ENCODE results near the gene PNPLA5.

Gene PNPLA5

DNA sequence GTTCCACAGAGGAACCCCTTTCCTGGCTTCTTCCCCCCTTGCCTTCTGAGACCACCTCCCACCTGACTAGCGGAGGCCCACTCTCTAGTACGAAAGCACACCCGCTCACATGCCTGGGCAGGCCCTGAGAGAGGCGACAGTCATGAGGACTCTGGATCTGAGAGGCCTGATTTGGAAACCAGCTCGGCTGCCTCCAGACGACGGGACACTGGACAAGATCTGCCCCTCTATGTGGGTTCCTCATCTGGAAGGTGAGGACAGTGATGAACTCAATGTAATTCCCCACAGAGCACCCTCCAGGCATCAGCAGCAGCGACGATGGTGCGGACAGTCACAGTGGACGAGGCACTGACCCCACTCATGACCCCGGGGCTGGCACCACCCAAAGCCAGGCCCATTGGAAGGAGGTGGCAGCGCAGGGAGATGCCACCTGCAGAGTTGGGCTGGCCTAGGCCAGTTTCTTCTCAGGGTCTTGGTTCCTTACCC, 37.0 kb downstream of the PNPLA5 start:
- no peak for DNase-seq (ENCODE audit: low read depth)

DNA sequence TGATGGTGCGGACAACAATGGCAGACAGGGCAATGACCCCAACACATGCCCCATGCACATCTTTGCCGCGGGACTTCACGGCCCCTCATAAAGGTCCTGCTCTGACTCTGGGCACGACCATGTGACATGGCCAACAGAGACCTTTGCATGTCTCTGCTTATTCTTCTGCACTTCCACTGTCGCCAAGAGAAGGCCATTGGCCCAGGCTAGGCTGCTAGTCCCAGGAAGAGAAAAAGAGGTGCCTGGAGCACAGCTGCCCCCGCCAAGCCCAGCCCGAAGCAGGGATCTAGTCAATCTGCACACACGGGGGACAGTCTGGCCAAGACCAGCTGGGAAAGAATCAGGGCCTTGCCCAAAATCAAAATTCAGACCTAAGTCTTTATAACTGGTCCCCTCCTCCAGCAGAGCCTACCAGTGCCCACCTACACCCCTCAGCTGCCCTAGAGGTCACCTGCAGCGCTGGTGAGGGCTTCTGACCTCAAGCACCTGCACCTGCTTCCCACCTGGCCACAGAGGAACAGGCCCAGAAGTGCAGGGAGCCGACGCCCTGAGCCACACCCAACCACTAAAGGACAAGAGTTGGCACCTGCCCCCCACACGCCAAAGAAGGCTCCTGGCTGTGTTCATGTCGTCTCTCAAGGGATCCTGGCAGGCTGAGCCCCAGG, 37.6 kb downstream of the PNPLA5 start:
- DNase-seq (ENCODE audit: low read depth): no peak

DNA sequence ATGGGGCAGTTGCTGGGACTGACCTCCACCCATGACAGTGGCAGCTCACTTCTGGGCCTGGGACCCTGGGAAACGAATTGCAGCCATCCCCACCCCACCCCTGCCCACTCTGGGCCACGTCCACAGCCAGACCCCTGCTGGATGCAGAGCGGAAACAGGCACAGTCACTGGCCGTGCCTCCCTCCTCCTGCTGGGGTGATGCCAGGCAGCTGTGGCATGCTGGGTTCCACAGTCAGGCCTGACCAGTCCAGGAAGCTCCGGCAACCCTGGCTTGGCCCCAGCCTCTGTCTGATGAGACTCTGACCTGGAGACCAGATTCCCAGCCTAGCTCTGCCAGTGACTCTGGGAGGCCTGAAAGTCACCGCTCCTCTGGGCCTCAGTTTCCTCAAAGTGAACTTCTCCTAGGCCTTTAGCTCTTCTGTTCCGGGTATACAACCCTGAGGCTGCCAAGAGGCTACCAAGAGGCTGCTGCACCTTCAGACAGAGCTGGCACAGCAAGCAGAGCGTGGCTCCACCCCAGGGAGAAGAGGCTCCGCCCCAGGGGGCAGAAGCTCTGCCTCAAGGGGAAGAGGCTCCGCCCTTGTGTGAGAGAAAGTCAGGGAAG, 38.4 kb downstream of the PNPLA5 start:
- no peak for DNase-seq (ENCODE audit: low read depth)

DNA sequence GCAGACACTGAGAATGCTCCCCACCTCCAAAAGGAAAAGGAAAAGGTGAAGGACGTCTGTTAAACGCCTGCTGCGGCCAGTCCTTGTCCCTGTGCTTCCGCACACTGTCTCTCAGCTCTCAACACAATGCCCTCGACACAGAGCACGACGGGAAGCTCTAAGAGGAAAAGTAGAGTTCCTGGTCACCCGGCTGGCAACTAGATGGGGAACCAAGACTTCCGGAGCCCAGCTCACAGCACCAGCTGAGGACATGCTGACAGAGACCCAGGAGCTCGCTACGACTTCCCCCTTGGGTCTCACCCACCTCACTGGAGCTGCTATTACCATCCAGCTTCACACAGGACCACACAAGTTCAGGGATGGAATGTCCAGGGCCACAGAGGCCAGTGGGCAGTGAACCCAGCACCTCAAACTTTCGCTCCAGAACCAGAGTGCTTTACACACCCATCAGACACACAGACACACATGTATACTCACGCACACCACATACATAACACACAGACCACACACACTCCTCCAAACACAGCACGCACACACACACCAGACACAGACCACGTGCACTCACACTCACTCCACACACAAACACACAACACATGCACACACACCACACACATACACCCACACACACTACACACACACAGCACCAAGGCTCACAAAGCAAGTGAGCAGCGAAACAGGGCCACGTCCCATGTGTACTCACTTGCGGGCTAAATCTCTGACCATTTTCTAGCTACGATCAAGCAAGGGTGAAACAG, 39.1 kb downstream of the PNPLA5 start:
- no peak for DNase-seq (ENCODE audit: low read depth)

DNA sequence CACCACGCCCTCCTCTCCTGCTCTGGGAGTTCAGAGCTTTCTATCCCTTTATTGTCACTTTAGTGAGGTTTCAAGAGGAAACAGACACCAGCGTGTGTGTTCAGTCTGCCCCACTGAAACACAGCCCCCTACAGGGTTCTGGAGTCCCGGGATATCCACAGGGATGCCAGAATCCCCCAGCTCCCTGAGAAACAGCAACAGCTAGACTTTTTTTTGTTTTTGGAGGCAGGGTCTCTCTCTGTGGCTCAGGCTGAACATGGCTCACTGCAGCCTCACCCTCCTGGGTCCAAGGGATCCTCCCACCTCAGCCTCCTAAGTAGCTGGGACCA, 39.9 kb downstream of the PNPLA5 start:
- no peak for DNase-seq (ENCODE audit: low read depth)

DNA sequence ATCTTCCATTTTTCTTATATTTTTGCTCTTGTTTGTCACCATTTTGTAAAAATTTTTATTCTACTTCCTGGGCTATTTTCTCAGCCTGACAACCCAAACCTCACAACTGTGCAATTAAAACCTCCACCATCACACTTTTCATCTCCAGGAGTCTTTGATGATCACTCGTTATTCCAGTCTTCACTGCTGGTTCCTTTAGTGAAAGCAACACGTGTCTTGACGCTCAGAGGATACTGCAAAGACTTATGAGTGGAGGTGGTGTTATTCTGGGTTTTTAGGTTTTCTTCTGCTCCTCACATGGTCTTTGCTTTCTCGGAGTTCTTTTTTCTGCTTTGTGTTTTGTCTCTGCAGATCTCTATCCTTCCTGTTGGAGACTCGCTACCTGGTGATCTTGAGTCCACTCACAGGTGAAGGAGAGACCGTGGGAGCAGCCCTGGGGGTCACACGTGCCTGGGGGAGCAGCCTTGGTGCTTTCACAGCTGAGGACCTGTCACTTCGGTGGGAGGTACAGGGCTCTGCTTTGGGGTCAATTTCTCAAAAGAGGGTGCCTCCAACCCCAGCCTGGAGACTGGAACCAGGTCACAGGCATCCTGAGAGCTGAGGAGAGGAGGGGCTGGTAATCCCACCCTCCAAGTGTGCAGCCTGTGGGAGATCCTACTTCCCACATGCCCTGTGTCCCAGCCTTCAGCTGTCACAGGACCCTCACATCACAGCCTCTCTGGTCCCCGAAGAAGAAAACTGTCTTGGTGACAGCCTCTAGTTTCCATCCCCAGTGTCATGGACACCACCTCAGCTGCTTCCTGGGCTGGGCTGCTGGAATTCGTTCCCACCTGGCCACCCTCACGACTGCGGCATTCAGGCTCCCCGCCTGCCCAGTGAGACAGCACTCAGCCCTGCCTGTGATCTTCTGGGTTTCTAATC, 40.5 kb downstream of the PNPLA5 start:
- no peak for DNase-seq (ENCODE audit: low read depth)

DNA sequence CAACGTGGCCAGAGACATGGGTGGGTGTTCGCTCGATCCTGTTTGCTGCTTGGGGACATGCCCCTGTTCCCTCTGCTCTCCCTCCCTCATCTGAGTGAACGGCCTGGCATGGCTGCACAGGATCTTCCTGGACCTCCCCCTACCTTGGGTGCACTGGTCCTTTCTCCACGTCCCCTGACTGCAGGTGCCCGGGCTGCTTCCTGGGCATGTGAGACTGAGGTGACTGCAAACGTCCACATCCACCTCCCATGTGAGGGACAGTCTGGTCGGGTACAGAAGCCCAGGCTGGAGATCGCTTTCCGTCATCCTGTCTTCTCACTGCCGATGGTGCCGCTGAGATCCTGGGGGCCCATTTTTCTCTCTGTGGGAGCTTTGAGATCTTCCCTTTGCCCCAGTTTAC, 41.3 kb downstream of the PNPLA5 start:
- no peak for DNase-seq (ENCODE audit: low read depth)

DNA sequence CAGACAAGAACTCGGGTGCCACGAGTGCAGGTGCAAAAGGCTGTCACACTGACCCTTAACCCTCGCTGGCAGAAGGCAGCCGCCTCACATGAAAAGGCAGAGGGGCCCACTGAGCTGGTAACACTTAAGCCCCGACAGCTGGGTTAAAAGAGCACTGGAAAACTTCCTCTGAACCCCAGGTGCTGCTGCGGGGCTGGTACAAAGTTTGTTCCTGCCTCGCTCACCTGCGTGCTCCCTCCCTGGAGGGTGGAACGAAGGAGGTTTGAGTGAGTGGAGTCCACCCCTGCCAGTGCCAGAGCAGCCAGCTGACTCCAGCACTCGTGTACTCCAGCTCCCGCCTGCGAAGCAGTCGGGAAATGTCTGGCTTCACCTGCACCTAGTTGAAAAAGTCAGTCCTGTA, 42.1 kb downstream of the PNPLA5 start:
- no peak for DNase-seq (ENCODE audit: low read depth)

DNA sequence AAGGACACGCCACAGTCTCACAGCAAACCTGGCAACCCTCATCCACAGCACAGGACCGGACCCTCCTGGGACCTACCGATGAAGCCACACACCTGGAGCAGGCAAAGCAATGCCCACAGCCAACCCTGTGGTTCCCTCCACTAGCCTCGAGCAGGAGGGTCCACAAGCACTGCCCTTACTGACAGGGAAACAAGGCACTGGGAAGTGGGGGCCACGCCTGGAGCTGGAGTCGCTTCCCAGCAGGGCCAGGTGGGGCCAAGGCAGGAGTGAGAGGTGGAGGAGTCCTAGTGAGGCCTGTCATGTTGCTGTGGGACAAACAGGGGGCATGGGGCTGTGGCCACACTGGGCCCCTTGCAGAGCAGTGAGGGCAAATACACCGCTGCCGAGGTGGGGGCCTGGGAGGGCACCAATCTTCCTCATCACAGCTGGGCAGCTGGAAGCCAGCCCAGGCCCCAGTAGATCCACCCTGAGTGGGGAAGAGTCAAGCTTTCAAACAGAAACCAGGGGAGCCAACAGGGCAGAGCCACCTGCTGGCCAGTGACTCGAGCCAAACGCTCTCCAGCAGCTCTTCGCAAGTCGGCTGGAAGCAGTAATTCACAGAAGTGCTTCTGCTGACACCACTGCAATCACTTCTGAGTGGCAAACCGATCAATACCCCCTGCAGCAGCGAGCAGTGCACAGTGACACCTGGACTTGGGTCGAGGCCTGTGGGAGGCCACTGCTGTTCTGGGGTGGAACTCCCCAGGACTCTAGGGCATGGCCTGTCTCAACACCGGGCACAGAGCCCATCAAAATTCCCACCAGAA, 43.2 kb downstream of the PNPLA5 start:
- no peak for DNase-seq (ENCODE audit: low read depth)

DNA sequence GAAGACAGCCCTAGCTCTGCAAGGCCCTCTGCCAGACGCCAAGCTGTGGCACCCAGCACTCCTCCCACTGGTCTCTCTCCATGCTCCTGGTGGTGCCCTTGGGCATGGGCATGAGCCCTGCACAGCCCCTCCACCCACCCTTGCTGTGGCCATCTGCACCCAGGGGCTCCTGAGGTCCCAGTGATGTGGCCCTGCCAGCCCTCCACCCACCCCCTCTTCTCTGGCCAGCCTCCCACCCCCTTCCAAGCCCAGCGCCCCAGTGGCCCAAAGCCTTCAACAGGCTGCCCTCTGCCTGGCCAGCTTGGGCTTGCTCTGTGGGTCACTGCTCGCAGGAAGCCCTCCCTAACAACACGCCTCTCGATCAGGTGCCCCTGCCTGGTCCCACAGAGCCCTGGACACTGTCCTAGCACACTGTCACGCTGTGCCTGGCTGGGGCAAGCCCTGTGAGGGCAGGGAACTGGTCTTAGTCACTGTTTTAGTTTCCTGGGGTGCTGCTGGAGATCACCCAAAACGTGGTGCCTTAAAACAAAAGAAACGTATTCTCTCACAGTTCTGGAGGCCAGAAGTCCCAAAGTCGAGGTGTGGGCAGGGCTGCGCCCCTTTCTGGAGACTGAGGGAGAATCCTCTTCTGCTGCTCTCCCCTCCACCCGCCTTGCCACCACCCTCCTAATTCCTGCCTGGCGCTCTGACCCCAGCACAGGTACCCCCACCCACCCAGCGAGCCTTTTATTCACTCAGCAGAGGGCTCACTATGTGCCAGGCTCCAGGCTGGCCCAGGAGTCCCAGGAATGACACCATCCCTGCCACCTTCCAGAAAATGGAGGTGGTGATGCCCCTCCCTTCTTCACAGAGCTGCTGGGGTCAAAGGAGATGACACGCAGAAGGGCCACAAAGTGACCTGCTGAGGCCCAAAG, 44.2 kb downstream of the PNPLA5 start:
- DNase-seq (ENCODE audit: low read depth): no peak

DNA sequence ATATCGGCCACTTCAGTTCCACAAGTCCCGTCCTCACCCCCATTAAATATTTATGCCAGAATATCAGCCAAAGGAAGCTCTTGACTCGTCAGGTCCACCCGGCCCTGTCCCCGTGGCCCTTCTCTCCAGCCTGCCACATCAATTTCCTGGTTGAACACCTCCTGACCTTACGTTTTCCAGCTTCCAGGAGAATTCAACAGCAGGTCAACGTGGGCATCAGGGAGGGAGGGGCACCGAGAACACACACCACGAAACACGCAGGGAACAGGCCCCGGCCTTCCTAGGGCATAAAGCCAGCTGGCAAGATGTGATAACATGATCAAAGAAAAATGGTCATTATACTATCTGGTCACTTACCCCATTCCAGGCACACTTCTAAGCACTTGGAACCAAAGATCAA, 44.8 kb downstream of the PNPLA5 start:
- no peak for DNase-seq (ENCODE audit: low read depth)

DNA sequence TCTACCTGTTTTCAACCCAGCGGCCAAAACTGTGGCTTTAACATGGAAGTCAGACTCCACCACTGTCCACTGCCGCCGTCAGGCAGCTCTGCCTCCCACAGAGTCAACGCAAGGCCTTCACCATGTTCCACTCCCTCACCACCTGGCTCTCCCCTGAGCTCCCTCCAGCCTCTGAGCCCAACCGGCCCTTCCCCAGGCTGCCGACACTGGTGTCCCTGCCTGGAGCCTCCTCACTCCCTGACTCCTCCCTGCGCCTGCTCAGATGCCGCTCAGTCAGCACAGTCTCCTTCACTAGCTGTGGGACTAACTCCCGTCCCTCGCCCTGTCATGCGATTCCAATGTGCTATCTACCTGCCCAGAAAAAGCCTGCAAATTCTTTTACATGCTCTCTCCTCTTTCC, 45.8 kb downstream of the PNPLA5 start:
- no peak for DNase-seq (ENCODE audit: low read depth)

DNA sequence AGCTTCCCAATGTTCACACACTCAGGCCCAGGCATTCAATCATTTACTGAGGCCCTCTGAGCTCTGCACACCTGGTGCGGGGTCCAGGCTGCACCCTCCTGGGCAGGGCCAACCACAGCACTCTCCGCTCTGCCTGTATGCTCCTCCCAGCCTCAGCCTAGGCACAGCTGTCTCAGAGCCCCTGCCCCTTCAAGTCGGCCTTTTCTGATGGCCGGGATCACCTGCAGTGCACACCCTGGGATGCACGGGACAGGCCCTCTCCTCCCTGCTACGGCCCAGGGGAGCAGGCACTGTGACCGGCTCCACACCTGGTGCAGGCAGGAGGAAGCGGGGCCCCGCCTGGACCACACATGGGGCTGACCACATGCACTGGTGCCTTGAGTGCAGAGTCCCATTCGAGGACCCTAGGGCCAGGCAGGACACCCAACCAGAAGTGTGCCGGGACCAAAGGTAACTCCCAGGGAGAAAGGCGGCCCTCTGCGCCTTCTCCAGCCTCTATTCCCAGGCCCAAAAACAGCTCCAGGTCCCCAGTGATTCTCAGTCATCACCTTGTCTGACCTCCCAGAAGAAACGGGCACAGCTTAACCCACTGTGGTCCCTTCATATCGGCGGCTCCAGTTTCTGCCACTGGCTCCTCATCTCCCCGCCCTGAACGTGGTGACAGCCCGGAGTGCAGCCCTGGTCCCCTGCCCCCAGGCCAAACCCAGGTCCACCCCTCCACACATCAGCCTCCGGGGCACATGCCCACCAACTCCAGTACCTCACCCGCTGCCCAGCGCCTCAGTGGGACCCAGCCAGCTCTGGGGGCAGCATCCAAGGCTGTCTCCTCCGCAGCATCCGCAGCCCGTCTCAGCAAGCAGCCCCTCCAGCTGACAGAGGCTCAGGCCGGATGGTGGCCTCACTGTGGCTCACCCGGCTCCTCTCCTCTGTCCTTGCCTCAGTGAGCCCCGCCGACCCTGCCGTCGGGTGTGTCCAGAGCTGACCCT, 47.0 kb downstream of the PNPLA5 start:
- no peak for DNase-seq (ENCODE audit: low read depth)

DNA sequence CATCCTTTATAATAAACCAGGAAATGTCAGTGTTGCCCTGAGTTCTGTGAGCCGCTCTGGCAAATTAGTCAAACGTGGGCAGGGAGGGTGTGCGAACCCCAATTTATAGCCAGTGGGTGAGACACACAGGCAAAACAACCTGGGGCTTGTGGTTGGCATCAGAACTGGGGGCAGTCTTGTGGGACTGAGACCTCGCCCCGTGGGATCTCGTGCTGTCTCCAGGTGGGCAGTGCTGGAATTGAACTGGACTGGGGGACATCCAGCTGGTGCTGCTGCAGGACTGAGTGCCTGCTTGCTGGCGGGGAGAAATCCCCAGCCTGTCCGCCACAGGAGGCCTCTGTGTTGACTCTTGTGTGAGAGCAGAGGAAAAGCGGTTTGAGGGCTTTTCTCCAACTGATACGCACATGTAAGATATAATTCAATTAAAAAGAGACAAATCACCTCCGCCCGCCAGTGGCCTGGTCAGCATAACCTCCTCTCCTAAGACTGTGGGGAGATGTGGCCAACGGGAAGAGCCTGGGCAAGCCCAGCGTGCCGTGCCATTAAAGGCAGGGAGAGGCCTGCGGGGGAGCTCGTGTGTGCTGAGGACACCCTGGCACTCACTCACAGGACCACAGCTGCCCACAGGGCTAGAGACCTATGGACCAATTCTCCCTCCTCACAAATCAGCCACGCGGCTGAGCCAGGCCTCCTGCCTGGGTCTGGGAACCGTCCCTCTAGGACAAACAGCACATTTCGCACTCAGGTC, 47.9 kb downstream of the PNPLA5 start:
- no peak for DNase-seq (ENCODE audit: low read depth)

DNA sequence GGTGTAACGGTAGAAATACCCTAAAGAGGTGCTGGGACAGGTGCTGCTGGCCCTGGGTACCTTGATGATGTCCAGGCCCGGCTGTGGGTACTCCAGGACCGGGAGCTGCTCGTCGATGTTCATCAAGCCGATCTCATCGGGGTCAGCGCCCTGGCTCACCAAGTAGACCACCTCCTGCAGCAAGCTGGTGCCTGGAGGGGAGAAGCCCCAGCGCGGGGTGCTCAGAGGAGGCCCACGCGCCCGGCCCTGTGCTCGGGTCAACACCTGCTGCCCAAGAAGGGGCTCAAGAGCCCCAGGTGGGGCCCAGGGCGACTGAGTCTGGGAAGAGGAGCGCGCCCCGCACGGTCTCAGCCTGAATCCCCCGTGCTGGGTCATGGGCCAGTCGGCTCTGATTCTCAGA, 50.1 kb downstream of the PNPLA5 start:
- no peak for DNase-seq (ENCODE audit: low read depth)

DNA sequence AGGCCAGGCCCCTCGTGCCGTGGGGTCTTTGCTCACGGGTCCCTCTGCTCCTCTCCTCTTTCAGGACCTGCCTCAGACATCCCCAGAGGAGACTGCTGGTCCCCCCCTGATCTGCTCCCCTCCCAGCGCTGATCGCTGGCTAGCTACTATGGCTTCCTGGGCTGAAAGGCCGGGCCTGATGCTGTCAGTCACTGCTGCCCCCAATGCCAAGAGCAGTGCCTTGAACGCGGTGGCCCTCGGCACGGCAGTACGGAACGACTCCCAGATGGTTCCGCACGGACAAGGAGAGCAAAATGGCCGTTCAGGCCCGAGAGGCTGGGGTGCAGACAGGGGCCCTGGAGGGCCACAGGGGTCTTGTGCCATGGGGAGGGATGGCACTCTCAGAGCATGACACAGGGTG, 51.0 kb downstream of the PNPLA5 start:
- no peak for DNase-seq (ENCODE audit: low read depth)

DNA sequence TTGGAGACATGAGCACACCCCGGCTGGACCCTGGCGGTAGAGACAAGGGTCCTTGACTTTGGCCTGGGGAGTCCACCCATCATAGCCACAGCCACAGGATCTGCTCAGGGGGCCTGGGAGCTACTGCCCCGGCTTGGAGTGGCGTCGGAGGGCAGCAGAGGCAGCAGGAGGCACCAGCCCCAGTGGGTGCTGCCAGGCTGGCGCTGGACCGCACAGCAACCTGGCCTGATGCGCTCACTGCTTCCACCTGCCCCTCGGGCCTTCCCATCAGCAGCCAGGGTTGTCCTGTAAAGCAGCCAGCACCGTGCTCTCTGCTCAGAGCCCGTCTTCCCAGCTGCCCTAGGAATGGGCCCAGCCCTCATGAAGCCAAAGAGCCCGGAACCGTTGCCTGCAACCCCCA, 51.4 kb downstream of the PNPLA5 start:
- no peak for DNase-seq (ENCODE audit: low read depth)

DNA sequence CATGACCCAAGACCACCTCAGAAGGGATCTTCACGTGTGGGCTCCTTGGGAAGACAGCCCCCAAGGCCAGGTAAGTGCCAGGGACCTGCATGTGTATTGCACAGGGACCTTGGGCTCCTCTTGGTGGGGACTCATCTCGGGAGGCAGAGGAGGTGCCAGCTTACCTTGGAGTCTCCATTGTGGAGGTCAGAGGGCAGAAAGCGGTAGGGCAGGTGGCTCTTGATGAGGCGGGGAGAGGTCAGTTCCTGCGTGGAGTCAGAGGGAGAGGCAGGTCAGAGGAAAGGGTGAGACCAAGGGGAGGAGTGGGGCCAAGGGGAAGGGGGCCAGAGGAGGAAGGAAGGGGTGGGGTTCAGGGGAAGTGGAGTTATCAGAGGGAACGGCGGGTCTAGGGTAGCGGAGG, 52.0 kb downstream of the PNPLA5 start:
- DNase-seq (ENCODE audit: low read depth): no peak
